HL-60 (cell line): ENCODE results near the gene TMCC3.

Experiments used
- DNase-seq, 2 experiments: peaks; one replicate each; pipeline ENCODE4 v3.0.0-alpha.2; 2010 to 2020; ENCODE audit warnings: low read depth in 1 of 2, low spot score in 1 of 2
- H3K27ac ChIP-seq: fragments of 250-450 bp; sonication (Bioruptor Pico); replicated peaks from 2 replicates; pipeline ENCODE4 v1.5.1; 2020; ENCODE audit warnings: mild to moderate bottlenecking, moderate library complexity
- H3K27me3 ChIP-seq: fragments of 250-450 bp; sonication (Bioruptor Pico); 2 replicates; pipeline ENCODE4 v1.5.1; 2021; ENCODE audit warnings: mild to moderate bottlenecking, moderate library complexity; ENCODE audit not compliant: insufficient read depth, poor library complexity, severe bottlenecking
- H3K4me3 ChIP-seq: replicated peaks from 2 replicates; pipeline ENCODE4 v1.5.1; 2011; ENCODE audit warnings: mild to moderate bottlenecking, control low read depth, low read length; ENCODE audit not compliant: insufficient read depth
- GABPA ChIP-seq: IDR thresholded peaks from 2 replicates; pipeline ENCODE4 v1.6.1; 2012; ENCODE audit warnings: low read depth
- POLR2AphosphoS5 ChIP-seq: IDR thresholded peaks from 2 replicates; pipeline ENCODE4 v1.6.1; 2012; ENCODE audit warnings: low read depth
- REST ChIP-seq: IDR thresholded peaks from 2 replicates; pipeline ENCODE4 v1.6.1; 2012; ENCODE audit warnings: low read depth; ENCODE audit not compliant: insufficient replicate concordance
- SPI1 ChIP-seq: IDR thresholded peaks from 2 replicates; pipeline ENCODE4 v1.6.1; 2012; ENCODE audit warnings: low read depth, mild to moderate bottlenecking, borderline replicate concordance
- TF ChIP-seq, protein P1 (sequence below): IDR thresholded peaks from one replicate; pipeline ENCODE4 v1.5.1; 2011; ENCODE audit warnings: low read length, control low read depth, inconsistent platforms; ENCODE audit not compliant: insufficient read depth

TMCC3 gene

GRCh38 chr12:94649349-94650142, 811 bp downstream of the TMCC3 start:
- Histone ChIP-seq H3K27me3 (peaks cover 57% of the 10 kb centered on the region), H3K4me3 (peak overlapping the region; percentile 38; the same call in 1 of the 2 replicates), H3K27ac (no peak overlapping the region)
- TF ChIP-seq SPI1 = no peak
- no peak for TF ChIP-seq REST
- no peak for TF ChIP-seq POLR2AphosphoS5
- TF ChIP-seq, protein P1, sequence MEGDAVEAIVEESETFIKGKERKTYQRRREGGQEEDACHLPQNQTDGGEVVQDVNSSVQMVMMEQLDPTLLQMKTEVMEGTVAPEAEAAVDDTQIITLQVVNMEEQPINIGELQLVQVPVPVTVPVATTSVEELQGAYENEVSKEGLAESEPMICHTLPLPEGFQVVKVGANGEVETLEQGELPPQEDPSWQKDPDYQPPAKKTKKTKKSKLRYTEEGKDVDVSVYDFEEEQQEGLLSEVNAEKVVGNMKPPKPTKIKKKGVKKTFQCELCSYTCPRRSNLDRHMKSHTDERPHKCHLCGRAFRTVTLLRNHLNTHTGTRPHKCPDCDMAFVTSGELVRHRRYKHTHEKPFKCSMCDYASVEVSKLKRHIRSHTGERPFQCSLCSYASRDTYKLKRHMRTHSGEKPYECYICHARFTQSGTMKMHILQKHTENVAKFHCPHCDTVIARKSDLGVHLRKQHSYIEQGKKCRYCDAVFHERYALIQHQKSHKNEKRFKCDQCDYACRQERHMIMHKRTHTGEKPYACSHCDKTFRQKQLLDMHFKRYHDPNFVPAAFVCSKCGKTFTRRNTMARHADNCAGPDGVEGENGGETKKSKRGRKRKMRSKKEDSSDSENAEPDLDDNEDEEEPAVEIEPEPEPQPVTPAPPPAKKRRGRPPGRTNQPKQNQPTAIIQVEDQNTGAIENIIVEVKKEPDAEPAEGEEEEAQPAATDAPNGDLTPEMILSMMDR = no peak
- TF ChIP-seq GABPA = no peak
- no peak for DNase-seq

GRCh38 chr12:94648578-94648977, 1.8 kb downstream of the TMCC3 start:
- no peak for TF ChIP-seq REST
- TF ChIP-seq GABPA = no peak
- no peak for TF ChIP-seq SPI1
- no peak for TF ChIP-seq POLR2AphosphoS5
- TF ChIP-seq, protein P1 = no peak
- no peak overlapping the region for H3K27ac ChIP-seq
- no peak overlapping the region for H3K4me3 ChIP-seq
- no peak for DNase-seq
- peaks cover 62% of the 10 kb centered on the region for H3K27me3 ChIP-seq

DNA sequence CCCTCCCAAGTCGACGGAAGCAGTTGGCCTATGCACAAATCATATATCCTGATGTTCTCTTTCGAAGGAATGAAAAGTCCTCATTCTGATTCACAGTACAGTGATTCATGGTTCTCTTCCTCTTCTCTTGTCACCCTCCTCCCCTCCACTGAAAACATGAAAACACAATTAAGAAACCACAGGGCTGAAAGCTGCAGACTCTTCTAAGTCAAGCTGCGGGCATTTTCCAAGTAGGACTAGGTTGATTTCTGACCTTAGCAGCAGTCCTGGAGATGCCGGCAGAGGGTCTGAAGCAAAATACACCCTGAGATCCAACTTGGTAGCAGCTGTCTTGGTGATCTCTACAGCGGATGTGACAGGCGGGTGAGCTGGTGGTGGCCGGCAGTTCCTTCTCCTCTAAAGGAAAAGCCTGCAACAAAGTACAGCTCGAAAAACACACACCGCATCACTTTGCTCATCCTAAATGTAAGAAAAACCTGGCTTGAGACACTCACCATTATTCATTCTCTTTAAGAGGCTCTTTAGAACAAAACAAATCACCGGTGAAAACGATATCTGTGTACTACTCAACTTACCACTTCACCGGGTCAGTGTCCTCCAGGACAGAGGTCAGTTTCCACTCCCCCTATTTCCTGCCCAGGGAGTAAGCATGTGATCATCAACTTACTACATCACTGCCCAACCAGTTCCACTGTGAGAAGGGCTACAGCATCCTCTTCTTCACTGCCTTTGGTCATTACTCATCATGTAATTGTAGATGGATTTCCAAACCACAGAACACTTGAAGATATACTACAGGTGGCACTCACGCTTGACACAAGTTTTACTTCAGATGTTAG, 6.0 kb downstream of the TMCC3 start:
- Histone ChIP-seq H3K27ac (no peak overlapping the region), H3K27me3 (peaks cover 41% of the 10 kb centered on the region), H3K4me3 (no peak overlapping the region)
- DNase-seq = peak in 1 of 2 experiments; percentile 4
- TF ChIP-seq POLR2AphosphoS5 = no peak
- 0 out of 2 replicates have a peak, but pooled peaks have one; percentile 9 for TF ChIP-seq SPI1

DNA sequence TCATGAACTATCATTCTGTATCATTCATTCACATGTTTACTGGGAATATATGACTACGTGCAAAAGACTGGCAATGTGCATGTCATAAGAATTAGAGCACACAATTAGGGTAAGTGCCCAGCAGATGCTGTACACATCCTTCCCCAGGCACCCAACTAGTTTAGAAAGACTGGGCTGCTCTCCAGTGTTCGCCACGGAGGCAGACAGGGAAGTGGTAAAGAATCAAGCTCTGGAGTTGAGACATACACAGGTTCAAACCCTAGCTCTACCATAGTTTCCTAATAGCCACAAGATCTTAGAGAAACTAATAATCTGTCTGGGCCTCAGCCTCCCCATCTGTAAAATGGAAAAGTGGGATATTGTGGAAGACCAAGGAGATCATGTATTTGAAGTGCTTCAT, 6.8 kb downstream of the TMCC3 start:
- no peak overlapping the region for H3K4me3 ChIP-seq
- peaks cover 34% of the 10 kb centered on the region for H3K27me3 ChIP-seq
- TF ChIP-seq, protein P1 = no peak
- TF ChIP-seq POLR2AphosphoS5 = no peak
- TF ChIP-seq REST = no peak
- TF ChIP-seq SPI1 = peak; percentile 39; the same call in 1 of the 2 replicates
- peak in 1 of 2 experiments; percentile 62 for DNase-seq
- H3K27ac ChIP-seq = no peak overlapping the region
